ENCODE results near the gene SCFD1. TPM values are rescaled to one million over a fixed set of nuclear protein-coding genes. Genes with fewer than 3 reads are reported as not detected.
"Not testable (repeated sequence)": the region's sequence is repeated elsewhere in the genome, so short reads cannot be mapped to it uniquely, and the experiment has no call there.

Gene SCFD1
- total and polyA plus RNA-seq, 10 donors, result 45.7 to 105 (median 74.4) TPM

DNA sequence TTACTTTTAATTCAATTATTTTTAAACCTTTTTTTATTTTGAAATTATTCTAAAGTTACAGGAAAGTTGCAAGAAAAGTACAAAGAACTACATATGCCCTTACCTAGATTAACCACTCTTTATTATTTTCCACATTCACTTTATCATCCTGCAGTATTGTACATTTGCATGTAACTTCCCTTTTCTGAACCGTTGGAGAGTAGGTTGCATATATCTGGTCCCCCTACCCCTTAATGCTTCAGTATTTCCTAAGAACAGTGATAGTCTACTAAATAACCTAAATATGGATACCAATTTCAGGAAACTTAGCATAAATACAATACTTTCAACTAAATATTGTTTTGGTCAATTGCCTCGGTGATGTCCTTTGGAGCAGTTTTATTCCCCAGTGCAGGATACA, 48.2 kb upstream of the SCFD1 start:
- TF ChIP-seq POLR2A (IDR thresholded peaks at IDR 0.05) (no peak), POLR2AphosphoS5 (IDR thresholded peaks at IDR 0.05) (no peak)
- TF ChIP-seq, protein P1, sequence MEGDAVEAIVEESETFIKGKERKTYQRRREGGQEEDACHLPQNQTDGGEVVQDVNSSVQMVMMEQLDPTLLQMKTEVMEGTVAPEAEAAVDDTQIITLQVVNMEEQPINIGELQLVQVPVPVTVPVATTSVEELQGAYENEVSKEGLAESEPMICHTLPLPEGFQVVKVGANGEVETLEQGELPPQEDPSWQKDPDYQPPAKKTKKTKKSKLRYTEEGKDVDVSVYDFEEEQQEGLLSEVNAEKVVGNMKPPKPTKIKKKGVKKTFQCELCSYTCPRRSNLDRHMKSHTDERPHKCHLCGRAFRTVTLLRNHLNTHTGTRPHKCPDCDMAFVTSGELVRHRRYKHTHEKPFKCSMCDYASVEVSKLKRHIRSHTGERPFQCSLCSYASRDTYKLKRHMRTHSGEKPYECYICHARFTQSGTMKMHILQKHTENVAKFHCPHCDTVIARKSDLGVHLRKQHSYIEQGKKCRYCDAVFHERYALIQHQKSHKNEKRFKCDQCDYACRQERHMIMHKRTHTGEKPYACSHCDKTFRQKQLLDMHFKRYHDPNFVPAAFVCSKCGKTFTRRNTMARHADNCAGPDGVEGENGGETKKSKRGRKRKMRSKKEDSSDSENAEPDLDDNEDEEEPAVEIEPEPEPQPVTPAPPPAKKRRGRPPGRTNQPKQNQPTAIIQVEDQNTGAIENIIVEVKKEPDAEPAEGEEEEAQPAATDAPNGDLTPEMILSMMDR (IDR thresholded peaks at IDR 0.05 in 8 of 11, conservative IDR thresholded peaks at IDR 0.05 in 3 of 11), result no peak
- Histone ChIP-seq H3K27me3 (replicated peaks in 1 of 7) (no peaks in the 10 kb centered on the region), H3K4me3 (no peak overlapping the region), H3K36me3 (no peaks in the 10 kb centered on the region), H3K27ac (no peak overlapping the region), H3K4me1 (peaks cover 0 to 62% (median 17%) of the 10 kb centered on the region in 6 donors), H3K9me3 (no peaks in the 10 kb centered on the region)
- DNase-seq, result no peak
- intact Hi-C loops (cut with DNase I; ENCODE audit: low total_unique reads), result no loop called here
- WGBS, 5 donors, result 60 to 67% (median 61%) methylated on average over 2 of the region's 2 CpGs

DNA sequence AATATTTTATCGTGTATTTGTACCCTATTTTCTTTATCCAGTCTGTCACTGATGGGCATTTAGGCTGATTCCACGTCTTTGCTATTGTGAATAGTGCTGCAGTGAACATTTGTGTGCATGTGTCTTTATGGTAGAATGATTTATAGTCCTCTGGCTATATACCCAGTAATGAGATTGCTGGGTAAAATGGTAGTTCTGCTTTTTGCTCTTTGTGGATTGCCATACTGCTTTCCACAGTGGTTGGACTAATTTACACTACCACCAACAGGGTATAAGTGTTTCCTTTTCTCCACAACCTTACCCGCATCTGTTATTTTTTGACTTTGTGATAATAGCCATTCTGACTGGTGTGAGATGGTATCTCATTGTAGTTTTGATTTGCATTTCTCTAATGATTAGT, 47.3 kb upstream of the SCFD1 start:
- H3K27me3 ChIP-seq (replicated peaks in 1 of 7); intact Hi-C loops (cut with DNase I; ENCODE audit: low total_unique reads); DNase-seq; H3K4me3 ChIP-seq; H3K27ac ChIP-seq; H3K36me3 ChIP-seq; H3K9me3 ChIP-seq: not testable (repeated sequence)
- WGBS, 5 donors, result 76 to 88% (median 83%) methylated on average over 3 of the region's 3 CpGs
- H3K4me1 ChIP-seq, result peaks cover 0 to 54% (median 17%) of the 10 kb centered on the region in 6 donors

DNA sequence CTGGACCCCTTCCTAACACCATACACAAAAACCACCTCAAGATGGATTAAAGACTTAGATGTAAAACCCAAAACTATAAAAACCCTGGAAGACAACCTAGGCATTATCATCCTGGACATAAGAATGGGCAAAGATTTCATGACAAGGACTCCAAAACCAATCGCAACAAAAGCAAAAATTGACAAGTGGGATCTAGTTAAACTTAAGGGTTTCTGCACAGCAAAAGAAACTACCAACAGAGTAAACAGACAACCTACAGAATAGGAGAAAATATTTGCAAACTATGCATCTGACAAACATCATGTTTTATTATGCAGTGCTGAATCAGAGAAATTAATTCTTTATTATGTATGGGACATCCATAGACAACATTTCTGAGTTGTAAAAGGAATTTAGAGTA, 45.8 kb upstream of the SCFD1 start:
- 95 to 100% (median 99%) methylated on average over 1 of the region's 1 CpG for WGBS, 5 donors
- H3K9me3 ChIP-seq; H3K27ac ChIP-seq; H3K4me3 ChIP-seq; H3K36me3 ChIP-seq; H3K27me3 ChIP-seq (replicated peaks in 1 of 7); DNase-seq; intact Hi-C loops (cut with DNase I; ENCODE audit: low total_unique reads): not testable (repeated sequence)
- H3K4me1 ChIP-seq, result peaks cover 0 to 38% (median 9%) of the 10 kb centered on the region in 6 donors

DNA sequence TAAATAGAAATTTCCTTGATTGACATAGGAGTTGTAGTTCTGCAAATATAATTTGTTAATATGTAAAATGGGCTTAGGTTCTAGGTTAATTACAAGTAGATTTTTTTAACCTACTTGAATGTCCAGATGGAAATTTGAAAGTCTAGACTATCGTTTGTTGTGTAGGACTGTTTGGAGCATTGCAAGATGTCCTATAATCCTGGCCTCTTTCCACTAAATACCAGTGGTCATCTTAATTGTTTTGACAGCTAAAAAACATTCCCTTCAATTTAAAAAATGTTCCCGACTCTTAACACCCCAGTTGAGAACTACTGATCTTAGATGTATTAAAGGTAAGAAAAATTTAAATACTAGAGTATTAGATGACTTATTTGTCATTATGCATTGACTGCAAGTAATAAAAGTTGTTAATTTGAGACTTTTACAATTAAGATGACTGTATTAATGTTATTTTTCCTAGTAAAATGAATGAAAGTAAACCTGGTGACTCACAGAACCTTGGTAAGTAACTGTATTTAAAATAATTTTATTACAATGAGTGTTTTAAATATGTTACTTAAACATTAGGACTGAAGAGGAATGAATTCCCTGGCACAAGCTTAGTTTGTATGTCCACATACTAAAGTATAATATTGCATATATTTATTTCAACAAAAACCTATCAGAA, 41.4 kb upstream of the SCFD1 start:
- Histone ChIP-seq H3K27me3 (replicated peaks in 1 of 7) (no peaks in the 10 kb centered on the region), H3K4me1 (peaks cover 0 to 4% (median 0%) of the 10 kb centered on the region in 6 donors), H3K36me3 (peaks cover 0 to 37% (median 0%) of the 10 kb centered on the region in 6 donors), H3K9me3 (peaks cover 0 to 19% (median 12%) of the 10 kb centered on the region in 8 donors), H3K4me3 (no peak overlapping the region), H3K27ac (no peak overlapping the region)
- intact Hi-C loops (cut with DNase I; ENCODE audit: low total_unique reads), result no loop called here
- no peak for DNase-seq
- no peak for TF ChIP-seq POLR2A (IDR thresholded peaks at IDR 0.05)
- TF ChIP-seq POLR2AphosphoS5 (IDR thresholded peaks at IDR 0.05), result no peak
- TF ChIP-seq, protein P1 (IDR thresholded peaks at IDR 0.05 in 8 of 11, conservative IDR thresholded peaks at IDR 0.05 in 3 of 11), result no peak
- 81 to 96% (median 84%) methylated on average over 2 of the region's 2 CpGs for WGBS, 5 donors

DNA sequence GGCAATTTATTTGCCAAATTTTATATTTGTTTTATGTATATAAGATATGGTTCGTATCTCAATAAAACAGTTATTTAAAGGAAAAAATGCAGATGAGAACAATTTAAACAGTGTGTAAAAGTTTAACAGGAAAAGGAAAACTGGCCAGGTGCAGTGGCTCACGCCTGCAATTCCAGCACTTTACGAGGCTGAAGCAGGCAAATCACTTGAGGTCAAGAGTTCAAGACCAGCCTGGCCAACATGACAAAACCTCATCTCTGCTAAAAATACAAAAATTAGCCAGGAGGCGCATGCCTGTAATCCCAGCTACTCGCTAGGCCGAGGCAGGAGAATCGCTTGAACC, 40.9 kb upstream of the SCFD1 start:
- WGBS, 5 donors, result 83 to 96% (median 89%) methylated on average over 7 of the region's 7 CpGs
- Histone ChIP-seq H3K9me3 (peaks cover 0 to 19% (median 12%) of the 10 kb centered on the region in 8 donors), H3K36me3 (peaks cover 0 to 39% (median 0%) of the 10 kb centered on the region in 6 donors)

More for the DNA sequence above, 40.9 kb upstream of the SCFD1 start:
- no peak overlapping the region for H3K27ac ChIP-seq
- TF ChIP-seq, protein P1 (IDR thresholded peaks at IDR 0.05 in 8 of 11, conservative IDR thresholded peaks at IDR 0.05 in 3 of 11), result no peak
- no peak for TF ChIP-seq POLR2AphosphoS5 (IDR thresholded peaks at IDR 0.05)
- no peak for TF ChIP-seq POLR2A (IDR thresholded peaks at IDR 0.05)
- intact Hi-C loops (cut with DNase I; ENCODE audit: low total_unique reads), result no loop called here
- H3K27me3 ChIP-seq (replicated peaks in 1 of 7), result no peaks in the 10 kb centered on the region
- H3K4me1 ChIP-seq, result peaks cover 0 to 4% (median 0%) of the 10 kb centered on the region in 6 donors
- no peak for DNase-seq
- no peak overlapping the region for H3K4me3 ChIP-seq

Measured in spleen (tissue), 11 donors.